Ammon's horn (tissue), 1 donor: Measurements from ENCODE around the gene TLK1.
"Not testable (repeated sequence)": the region's sequence is repeated elsewhere in the genome, so short reads cannot be mapped to it uniquely, and the experiment has no call there.

Experiments used
- DNase-seq: peaks from one replicate; pipeline ENCODE4 v3.0.0-alpha.2; 2016; ENCODE audit warnings: low spot score

Gene TLK1

GRCh38 chr2:171169333-171169732 lies 8.6 kb upstream of the TLK1 start:
- no peak for DNase-seq

DNA sequence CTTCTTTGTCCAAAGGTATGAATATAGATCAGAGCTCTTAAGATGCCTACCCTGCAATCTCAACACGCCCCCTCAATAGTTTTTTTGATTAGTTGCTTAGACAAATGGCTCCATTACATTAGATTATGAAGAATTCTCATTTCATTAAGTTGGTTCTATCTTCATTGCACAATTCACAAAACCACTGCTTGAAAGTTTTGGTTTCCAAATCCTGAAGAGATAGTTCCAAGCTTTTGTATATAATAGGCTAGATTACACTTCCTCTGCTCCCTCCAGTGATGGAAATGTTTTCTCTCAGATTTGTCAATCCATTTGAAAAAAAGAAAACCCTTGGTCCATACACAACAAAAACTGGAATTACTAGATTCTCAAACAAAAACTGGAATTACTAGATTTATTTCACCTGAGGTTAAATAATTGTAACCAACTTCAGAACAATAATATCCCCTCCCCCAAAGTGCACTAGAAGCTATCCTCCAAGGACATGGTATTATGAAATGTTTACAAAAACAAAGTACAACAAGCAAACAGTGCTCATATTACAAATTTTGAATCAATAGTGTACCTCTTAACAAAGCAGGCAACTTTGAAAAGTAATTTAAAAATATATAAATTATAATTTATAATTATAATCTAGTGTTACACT lies 6.8 kb upstream of the TLK1 start:
- no peak for DNase-seq

DNA sequence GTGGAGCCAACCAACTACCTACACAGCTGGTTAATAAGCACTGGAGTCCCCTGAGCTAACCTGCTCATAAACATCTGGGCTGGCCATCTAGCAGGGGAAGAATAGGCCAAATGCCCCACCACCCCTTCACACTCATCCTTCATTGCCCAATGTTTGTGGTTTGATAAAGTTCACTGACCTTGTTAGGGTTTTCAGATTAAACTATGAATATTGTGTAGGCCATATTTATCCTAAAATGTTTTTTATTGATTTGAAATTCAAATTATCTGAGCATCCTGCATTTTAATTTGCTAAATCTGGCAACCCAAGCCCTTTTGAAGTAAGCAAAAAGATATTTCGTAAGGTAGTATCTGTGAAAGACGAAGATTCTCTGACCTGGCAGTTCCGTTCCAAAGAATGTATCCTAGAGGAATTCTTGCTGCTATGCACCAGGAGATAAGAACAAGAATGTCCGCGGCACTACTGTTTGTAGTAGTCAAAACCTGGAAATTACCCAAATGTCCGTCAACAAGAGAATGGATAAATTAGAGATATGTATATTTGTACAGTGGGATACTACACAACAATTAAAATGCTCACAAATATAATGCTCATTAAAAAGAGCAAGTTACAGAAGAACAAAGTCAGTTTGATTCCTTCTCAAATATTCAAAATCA lies 5.8 kb upstream of the TLK1 start:
- no peak for DNase-seq

GRCh38 chr2:171165967-171166327 lies 5.3 kb upstream of the TLK1 start:
- no peak for DNase-seq

DNA sequence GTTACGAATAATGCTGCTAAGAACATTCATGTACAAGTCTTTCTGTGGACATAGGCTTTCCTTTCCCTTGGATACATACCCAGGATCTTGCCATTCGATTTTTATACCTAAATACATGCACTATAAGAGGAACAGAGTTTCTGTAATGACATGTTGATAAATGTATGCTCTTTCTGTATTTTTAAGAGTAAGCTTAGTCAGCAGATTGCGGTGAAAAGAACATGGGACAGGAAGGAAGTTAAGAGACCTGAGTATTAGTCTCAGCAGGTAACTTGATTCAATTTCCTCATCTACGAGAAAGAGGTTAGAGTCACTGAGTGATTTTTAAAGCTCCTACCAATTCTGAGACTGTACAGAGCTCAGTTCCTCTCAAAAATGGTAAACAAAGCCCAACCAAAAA lies 2.6 kb upstream of the TLK1 start:
- no peak for DNase-seq

- not testable (repeated sequence) for DNase-seq
Measured at GRCh38 chr2:171162522-171163197, 2.0 kb upstream of the TLK1 start.

DNA sequence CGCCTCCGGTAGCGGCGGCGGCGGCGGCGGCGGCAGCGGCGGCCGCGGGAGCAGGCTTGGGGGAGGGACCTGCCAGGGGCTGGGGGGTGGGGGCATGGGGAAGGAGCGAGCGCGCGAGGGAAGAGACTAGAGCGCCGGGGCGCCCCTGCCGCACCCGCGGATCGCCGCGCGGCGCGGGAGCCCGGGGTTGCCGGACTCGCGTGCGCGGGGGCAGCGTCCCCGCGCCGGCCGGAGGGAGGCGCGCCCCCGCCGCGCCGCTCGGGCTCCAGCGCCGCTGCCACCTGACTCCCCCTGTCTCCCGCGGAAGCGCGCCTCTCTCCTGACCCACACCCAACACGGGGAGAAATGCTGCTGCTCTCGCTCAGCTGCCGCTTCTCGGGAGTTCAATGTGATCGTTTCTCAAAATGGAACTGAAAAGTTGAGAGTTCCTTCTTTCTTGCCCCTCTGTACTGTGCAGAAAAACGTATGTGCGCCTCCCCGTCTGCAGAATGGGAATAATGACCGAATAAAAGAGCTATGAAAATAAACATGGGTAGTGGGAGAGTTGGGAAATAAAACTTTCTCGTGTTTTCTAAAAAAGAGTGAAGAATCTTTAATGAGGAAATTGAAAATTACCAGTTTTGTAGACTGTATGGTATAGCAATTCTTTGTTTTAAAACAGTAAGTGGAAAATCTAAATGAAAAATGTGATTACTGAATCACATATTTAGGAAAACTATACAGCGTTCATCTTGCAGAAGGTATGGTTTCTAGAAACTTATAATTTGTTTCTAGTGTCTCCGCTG lies 455 bp upstream of the TLK1 start:
- DNase-seq: peak; percentile 82

DNA sequence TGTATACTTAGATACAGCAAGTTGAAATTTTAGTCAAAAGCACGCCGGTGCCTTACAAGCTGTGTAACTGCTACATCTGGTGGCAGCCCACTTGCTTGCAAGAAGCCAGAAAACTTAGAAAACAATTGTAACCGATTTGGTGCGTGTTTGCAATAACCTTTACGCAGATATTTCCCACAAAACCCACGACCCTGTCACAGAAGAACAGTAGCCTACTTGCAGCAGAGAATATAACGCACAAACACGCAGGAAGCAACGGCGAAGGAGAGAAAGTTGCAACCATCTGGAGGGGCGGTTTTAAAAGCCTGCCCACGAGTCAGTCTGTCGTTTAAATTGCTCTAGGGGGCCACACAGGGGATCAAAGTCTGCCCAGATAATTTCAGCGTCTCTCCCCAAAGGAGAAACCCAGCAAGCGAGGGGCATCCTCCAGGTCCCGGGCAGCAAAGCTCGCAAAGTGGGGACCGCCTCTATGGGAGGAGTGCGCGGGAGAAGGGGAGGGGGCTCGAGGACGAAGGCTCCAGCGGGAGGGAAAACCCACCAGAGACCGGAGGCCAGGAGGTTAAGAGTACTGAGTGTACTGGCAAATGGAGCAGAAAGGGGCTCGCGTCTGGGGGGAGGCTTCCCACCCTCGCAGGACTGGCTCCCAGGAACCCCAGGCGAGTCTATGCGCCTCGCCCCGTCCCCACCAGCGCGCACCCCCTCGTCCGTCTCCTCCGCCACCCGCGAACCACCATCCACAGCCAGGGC lies 1.1 kb downstream of the TLK1 start:
- peak; percentile 76 for DNase-seq

GRCh38 chr2:171158790-171159371 lies 1.8 kb downstream of the TLK1 start:
- DNase-seq: peak; percentile 12

GRCh38 chr2:171158036-171158789 lies 2.5 kb downstream of the TLK1 start:
- no peak for DNase-seq

GRCh38 chr2:171157109-171157500 lies 3.6 kb downstream of the TLK1 start:
- no peak for DNase-seq

GRCh38 chr2:171154348-171154747 lies 6.3 kb downstream of the TLK1 start:
- DNase-seq: no peak

GRCh38 chr2:171150694-171151285 lies 9.9 kb downstream of the TLK1 start:
- DNase-seq: no peak

GRCh38 chr2:171149986-171150693 lies 10.6 kb downstream of the TLK1 start:
- DNase-seq: no peak

- no peak for DNase-seq
Measured at GRCh38 chr2:171149171-171149938, 11.3 kb downstream of the TLK1 start.

- no peak for DNase-seq
Measured at GRCh38 chr2:171147081-171147480, 13.6 kb downstream of the TLK1 start.

GRCh38 chr2:171146633-171147032 lies 14.1 kb downstream of the TLK1 start:
- DNase-seq: peak; percentile 10

DNA sequence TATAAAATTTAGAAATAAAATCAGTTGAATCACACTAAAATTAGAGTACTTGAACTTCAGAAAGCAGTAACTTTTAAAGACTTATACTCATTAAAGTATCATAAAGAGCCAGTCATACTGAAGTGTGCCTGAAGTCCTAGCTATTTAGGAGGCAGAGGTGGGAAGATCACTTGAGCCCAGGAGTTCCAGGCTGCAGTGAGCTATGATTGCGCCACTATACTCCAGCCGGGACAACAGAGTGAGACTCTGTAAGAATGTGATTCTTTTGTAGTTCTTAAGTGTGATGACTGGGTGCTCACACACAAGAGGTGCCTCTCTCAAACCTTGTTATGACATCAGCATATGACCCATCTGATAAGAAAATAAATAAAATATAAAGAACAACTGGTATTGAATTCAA lies 14.6 kb downstream of the TLK1 start:
- DNase-seq: no peak

DNA sequence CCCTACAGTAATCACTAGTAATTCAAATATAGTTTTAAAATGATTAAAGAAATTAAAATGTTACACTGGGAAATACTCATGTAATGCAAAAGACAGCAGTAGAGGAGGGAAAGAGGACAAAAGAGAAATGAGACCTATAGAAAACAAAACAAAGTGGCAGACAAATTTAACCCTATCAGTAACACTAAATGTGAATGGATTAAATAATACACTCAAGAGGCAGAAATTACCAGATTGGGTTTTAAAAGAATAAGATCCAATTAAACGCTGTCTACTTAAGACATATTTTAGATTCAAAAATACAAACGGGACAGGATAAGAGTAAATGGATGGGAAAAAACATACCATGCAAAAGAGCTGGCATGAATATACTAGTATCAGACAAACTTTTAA lies 17.0 kb downstream of the TLK1 start:
- no peak for DNase-seq
